ENCODE data around the gene FOSL2. TPM values are rescaled to one million over a fixed set of nuclear protein-coding genes. Genes with fewer than 3 reads are reported as not detected.

The FOSL2 gene
- total and polyA plus RNA-seq, 5 donors from 2014 or later: 1.9 to 195 (median 3.1) TPM

DNA sequence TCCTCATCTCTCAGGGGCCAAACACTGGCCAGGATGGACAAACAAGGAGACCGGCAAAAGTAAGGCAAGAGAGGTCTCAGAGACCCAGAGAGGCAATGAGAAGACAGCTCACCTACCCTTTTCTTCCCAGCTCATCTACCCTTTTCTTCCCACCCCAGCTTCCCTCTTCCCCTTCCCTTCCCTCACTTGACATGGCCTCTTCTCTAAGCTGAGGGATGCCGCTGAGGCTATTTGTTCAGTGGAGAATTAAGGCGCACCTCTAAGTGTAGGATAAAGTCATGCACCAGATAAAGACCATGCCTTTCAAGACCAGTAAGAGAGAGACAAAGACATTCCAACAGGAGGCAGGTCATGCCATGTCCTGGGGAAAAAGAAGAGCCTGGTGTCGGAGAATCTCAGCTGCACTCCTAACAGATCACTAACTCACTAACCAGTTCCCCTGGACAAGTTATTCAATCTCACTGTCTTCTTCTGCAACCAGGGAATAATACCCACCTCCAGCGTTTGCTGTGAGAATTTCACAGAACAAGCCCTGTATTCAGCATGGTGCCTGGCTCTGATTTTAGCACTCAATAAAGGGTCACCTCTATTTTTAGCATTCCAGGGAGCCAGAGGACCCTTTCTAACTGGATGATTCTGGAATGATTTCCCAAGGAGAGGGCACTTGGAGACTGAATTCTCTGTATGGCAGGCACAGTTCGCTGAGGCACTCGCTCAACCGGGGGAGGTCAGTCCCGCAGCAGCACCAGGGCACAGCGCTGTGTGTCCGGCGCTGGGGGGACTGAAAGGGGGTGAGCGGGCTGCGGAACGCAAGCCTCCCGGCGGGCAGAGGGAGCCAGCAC, 3.0 kb upstream of the FOSL2 start:
- DNase-seq (no peak), ATAC-seq (ENCODE audit: low read depth in 2 of 2) (no peak)
- Histone ChIP-seq H3K9me3 (ENCODE audit: control insufficient read depth in 2 of 2, low read length in 2 of 2) (no peaks in the 10 kb centered on the region), H3K4me3 (ENCODE audit: low read depth, low read length) (peak overlapping the region; percentile 92), H3K27ac (ENCODE audit: insufficient read depth, low read length, poor library complexity, severe bottlenecking) (peak overlapping the region; percentile 95), H3K4me1 (ENCODE audit: control insufficient read depth, insufficient read depth, low read length, poor library complexity, severe bottlenecking) (peaks cover 25% of the 10 kb centered on the region), H3K36me3 (ENCODE audit: control insufficient read depth, insufficient read depth, low read length) (no peaks in the 10 kb centered on the region), H3K27me3 (ENCODE audit: control insufficient read depth, insufficient read depth, low read length) (no peaks in the 10 kb centered on the region)
- Mint-ChIP-seq H3K9me3 (peaks cover 0 to 1% (median 0%) of the 10 kb centered on the region in 7 donors), H3K4me1 (peaks cover 0 to 22% (median 10%) of the 10 kb centered on the region in 4 donors), H3K4me3 (peak overlapping the region; percentile 87 to 98 (median 90)), H3K27me3 (peaks cover 10% of the 10 kb centered on the region), H3K36me3 (peaks cover 4% of the 10 kb centered on the region), H3K27ac (peak overlapping the region; percentile 65 to 94 (median 78))

DNA sequence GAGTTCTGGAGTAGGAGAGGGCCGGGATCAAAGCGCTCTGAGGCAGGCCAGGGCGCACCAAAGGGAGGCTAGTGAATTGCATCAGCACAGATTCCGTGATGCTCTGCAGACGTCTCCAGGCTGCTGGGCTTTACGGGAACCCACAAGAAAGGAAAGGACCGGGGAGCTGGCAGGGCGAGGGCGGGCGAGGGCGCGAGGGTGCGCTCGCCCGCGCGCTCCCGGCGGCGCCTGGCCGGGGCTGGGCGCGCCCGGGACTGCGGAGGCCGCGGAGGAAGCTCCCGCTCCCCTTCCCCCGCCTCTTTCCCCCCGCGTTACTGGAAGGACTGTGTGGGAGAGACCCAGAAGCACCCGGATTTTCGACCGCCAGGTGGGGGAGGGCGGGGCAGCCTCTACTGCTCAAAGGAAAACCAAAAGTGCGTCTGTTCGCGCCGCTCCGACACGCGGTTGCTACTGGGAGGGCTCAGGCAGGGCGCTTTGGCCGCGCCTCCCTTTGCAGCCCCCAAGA, 2.4 kb upstream of the FOSL2 start:
- peaks cover 13% of the 10 kb centered on the region for H3K27me3 Mint-ChIP-seq
- H3K4me3 ChIP-seq (ENCODE audit: low read depth, low read length): peak overlapping the region; percentile 92
- peak; percentile 71 to 91 (median 81) for DNase-seq
- peaks cover 31% of the 10 kb centered on the region for H3K4me1 ChIP-seq (ENCODE audit: control insufficient read depth, insufficient read depth, low read length, poor library complexity, severe bottlenecking)
- peak; percentile 11 to 14 for ATAC-seq (ENCODE audit: low read depth in 2 of 2)
- peaks cover 0 to 1% (median 0%) of the 10 kb centered on the region in 7 donors for H3K9me3 Mint-ChIP-seq
- peaks cover 0 to 22% (median 10%) of the 10 kb centered on the region in 4 donors for H3K4me1 Mint-ChIP-seq
- peak overlapping the region in 2 of 3 donors; percentile 78 to 94 for H3K27ac Mint-ChIP-seq
- H3K27me3 ChIP-seq (ENCODE audit: control insufficient read depth, insufficient read depth, low read length): no peaks in the 10 kb centered on the region
- H3K4me3 Mint-ChIP-seq: peak overlapping the region; percentile 91 to 98 (median 94)
- peak overlapping the region; percentile 95 for H3K27ac ChIP-seq (ENCODE audit: insufficient read depth, low read length, poor library complexity, severe bottlenecking)
- peaks cover 4% of the 10 kb centered on the region for H3K36me3 Mint-ChIP-seq
- no peaks in the 10 kb centered on the region for H3K9me3 ChIP-seq (ENCODE audit: control insufficient read depth in 2 of 2, low read length in 2 of 2)
- no peaks in the 10 kb centered on the region for H3K36me3 ChIP-seq (ENCODE audit: control insufficient read depth, insufficient read depth, low read length)

DNA sequence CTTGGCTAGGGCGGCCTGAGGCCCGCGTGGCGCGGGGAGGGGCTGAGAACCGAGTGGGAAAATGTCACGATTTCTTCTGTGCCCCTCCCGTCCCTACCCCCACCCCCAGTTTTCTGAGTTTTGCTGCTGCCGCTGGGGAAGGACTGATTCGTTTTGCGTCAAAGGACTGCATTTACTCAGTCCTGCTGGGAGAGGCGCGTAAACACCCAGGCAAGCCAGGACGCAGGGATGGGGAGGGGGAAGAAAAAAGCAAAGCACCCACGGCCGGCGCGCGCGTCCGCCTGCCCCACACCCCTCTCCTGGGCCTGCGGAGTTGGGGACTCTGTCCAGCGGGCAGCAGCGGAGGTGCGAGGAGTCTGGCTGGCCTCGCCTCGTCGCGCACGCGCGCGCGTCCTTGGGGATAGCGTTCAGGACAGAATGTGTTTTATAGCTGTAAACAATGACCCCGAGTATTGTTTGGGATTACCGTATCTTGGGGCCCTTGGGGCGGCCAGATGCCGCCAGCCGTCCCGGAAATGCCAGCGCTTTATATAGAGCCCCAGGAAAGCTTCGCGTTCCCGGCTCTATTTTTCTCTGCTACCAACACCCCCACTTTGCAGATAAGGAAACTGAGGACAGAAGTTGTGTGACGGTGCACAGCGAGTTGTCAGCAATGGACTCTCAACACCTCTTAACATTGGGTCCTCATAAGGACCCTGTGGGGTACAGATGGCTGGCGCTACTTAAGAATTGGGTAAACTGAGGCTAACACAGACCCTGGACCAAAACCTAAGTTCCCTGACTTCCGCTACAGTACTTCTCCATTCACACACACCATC, 1.7 kb upstream of the FOSL2 start:
- ATAC-seq (ENCODE audit: low read depth in 2 of 2) (no peak), DNase-seq (peak in 1 of 3 donors; percentile 34)
- Histone ChIP-seq H3K36me3 (ENCODE audit: control insufficient read depth, insufficient read depth, low read length) (no peaks in the 10 kb centered on the region), H3K27me3 (ENCODE audit: control insufficient read depth, insufficient read depth, low read length) (no peaks in the 10 kb centered on the region), H3K9me3 (ENCODE audit: control insufficient read depth in 2 of 2, low read length in 2 of 2) (no peaks in the 10 kb centered on the region), H3K27ac (ENCODE audit: insufficient read depth, low read length, poor library complexity, severe bottlenecking) (peak overlapping the region; percentile 95), H3K4me3 (ENCODE audit: low read depth, low read length) (peak overlapping the region; percentile 92), H3K4me1 (ENCODE audit: control insufficient read depth, insufficient read depth, low read length, poor library complexity, severe bottlenecking) (peaks cover 37% of the 10 kb centered on the region)
- Mint-ChIP-seq H3K4me3 (peak overlapping the region; percentile 91 to 98 (median 94)), H3K9me3 (peaks cover 0 to 1% (median 0%) of the 10 kb centered on the region in 7 donors), H3K36me3 (peaks cover 4% of the 10 kb centered on the region), H3K4me1 (peaks cover 0 to 22% (median 10%) of the 10 kb centered on the region in 4 donors), H3K27me3 (peaks cover 13% of the 10 kb centered on the region), H3K27ac (peak overlapping the region; percentile 77 to 94 (median 94))

DNA sequence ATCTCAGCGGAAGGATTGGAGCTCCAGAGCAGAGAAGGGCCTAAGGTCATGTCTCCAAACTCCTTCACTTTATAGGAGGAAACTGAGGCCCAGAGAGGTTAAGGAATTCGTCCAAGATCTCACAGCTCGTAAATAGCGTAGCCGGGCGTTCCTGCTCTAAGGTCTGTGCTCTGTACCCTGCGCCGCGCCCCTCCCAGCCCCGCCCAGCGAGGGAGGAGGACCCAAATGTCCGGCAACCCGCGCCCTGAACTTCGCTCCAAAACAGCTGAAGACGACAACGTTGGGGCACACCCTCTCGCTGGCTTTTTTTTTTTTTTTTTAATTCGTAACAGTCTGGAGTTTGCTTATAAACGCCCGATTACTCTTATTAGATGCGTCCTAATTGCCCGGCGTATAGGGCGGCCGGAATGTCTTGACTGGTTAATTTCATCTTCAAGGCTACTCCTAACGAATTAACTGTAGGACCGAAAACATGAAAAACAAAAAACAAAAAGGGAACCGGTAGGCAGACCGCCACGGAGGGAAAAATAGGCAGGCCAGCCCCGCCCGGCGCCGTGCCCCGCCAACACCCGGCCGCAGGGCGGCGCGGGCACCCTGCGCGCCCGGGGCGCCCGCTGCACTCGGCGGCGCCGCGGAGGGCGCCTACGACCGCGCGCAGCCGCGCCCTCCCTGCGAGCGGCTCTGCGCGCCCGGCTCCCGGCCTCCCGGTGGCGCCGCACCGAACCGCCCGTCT, 928 bp upstream of the FOSL2 start:
- Histone ChIP-seq H3K36me3 (ENCODE audit: control insufficient read depth, insufficient read depth, low read length) (no peaks in the 10 kb centered on the region), H3K9me3 (ENCODE audit: control insufficient read depth in 2 of 2, low read length in 2 of 2) (no peaks in the 10 kb centered on the region), H3K27me3 (ENCODE audit: control insufficient read depth, insufficient read depth, low read length) (no peaks in the 10 kb centered on the region), H3K27ac (ENCODE audit: insufficient read depth, low read length, poor library complexity, severe bottlenecking) (peak overlapping the region; percentile 95), H3K4me3 (ENCODE audit: low read depth, low read length) (peak overlapping the region; percentile 92), H3K4me1 (ENCODE audit: control insufficient read depth, insufficient read depth, low read length, poor library complexity, severe bottlenecking) (peaks cover 44% of the 10 kb centered on the region)
- Mint-ChIP-seq H3K27ac (peak overlapping the region; percentile 77 to 94 (median 94)), H3K36me3 (peaks cover 4% of the 10 kb centered on the region), H3K4me3 (peak overlapping the region; percentile 91 to 98 (median 94)), H3K4me1 (peaks cover 0 to 22% (median 10%) of the 10 kb centered on the region in 4 donors), H3K27me3 (peaks cover 13% of the 10 kb centered on the region), H3K9me3 (peaks cover 0 to 1% (median 0%) of the 10 kb centered on the region in 7 donors)
- ATAC-seq (ENCODE audit: low read depth in 2 of 2) (peak; percentile 39 to 40), DNase-seq (peak; percentile 48 to 91 (median 53))

DNA sequence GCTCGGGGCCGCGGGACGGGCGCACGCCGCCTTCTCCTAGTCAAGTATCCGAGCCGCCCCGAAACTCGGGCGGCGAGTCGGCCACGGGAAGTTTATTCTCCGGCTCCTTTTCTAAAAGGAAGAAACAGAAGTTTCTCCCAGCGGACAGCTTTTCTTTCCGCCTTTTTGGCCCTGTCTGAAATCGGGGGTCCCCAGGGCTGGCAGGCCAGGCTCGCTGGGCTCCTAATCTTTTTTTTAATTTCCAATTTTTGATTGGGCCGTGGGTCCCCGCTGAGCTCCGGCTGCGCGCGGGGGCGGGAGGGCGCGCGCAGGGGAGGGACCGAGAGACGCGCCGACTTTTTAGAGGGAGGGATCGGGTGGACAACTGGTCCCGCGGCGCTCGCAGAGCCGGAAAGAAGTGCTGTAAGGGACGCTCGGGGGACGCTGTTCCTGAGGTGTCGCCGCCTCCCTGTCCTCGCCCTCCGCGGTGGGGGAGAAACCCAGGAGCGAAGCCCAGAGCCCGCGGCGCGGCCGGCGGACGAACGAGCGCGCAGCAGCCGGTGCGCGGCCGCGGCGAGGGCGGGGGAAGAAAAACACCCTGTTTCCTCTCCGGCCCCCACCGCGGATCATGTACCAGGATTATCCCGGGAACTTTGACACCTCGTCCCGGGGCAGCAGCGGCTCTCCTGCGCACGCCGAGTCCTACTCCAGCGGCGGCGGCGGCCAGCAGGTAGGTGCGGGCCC, 617 bp downstream of the FOSL2 start:
- no peaks in the 10 kb centered on the region for H3K36me3 ChIP-seq (ENCODE audit: control insufficient read depth, insufficient read depth, low read length)
- Mint-ChIP-seq H3K4me1 (peaks cover 0 to 32% (median 15%) of the 10 kb centered on the region in 4 donors), H3K4me3 (peak overlapping the region in 1 of 4 donors; percentile 91), H3K9me3 (peaks cover 0 to 1% (median 0%) of the 10 kb centered on the region in 7 donors), H3K27ac (peak overlapping the region; percentile 88 to 98 (median 93)), H3K36me3 (peaks cover 4% of the 10 kb centered on the region), H3K27me3 (peaks cover 13% of the 10 kb centered on the region)
- peak overlapping the region; percentile 95 for H3K27ac ChIP-seq (ENCODE audit: insufficient read depth, low read length, poor library complexity, severe bottlenecking)
- H3K9me3 ChIP-seq (ENCODE audit: control insufficient read depth in 2 of 2, low read length in 2 of 2): no peaks in the 10 kb centered on the region
- H3K27me3 ChIP-seq (ENCODE audit: control insufficient read depth, insufficient read depth, low read length): no peaks in the 10 kb centered on the region
- H3K4me1 ChIP-seq (ENCODE audit: control insufficient read depth, insufficient read depth, low read length, poor library complexity, severe bottlenecking): peaks cover 44% of the 10 kb centered on the region
- no peak for ATAC-seq (ENCODE audit: low read depth in 2 of 2)
- peak; percentile 33 to 71 (median 56) for DNase-seq
- H3K4me3 ChIP-seq (ENCODE audit: low read depth, low read length): peak overlapping the region; percentile 82

DNA sequence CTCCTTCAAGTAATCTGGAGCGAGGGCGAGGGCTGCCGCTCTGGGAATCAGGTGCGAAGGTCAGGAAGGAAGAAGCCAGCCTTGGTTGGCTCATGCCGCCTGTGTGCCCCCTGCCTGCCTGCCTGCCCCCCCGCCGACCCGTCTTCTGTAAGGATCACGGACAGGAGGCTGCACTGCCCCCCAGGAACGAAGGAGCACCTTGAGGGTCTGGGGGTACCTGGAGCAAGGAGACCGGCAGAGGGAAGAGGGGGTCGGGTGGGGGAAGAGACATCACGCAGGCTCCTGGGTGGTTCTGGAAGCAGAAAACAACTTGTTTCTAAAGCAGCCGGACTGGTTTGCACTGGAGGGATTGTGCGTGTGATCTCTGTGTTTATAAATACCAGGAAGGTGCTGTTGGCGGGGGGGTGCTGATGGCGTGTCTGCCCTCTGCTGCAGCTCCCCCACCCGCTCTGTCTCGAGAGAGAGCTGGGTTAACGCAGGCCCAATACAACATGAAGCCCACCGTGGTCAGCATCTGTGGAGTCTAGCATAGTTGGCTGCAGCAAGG, 1.7 kb downstream of the FOSL2 start:
- ATAC-seq (ENCODE audit: low read depth in 2 of 2) (no peak), DNase-seq (peak in 2 of 3 donors; percentile 14 to 44)
- H3K27ac Mint-ChIP-seq: peak overlapping the region in 2 of 3 donors; percentile 89 to 91

More for the DNA sequence above, 1.7 kb downstream of the FOSL2 start:
- Histone ChIP-seq H3K27ac (ENCODE audit: insufficient read depth, low read length, poor library complexity, severe bottlenecking) (peak overlapping the region; percentile 95), H3K9me3 (ENCODE audit: control insufficient read depth in 2 of 2, low read length in 2 of 2) (no peaks in the 10 kb centered on the region), H3K4me3 (ENCODE audit: low read depth, low read length) (peak overlapping the region; percentile 82), H3K36me3 (ENCODE audit: control insufficient read depth, insufficient read depth, low read length) (no peaks in the 10 kb centered on the region), H3K4me1 (ENCODE audit: control insufficient read depth, insufficient read depth, low read length, poor library complexity, severe bottlenecking) (peaks cover 44% of the 10 kb centered on the region), H3K27me3 (ENCODE audit: control insufficient read depth, insufficient read depth, low read length) (no peaks in the 10 kb centered on the region)
- H3K4me3 Mint-ChIP-seq: no peak overlapping the region
- H3K9me3 Mint-ChIP-seq: peaks cover 0 to 1% (median 0%) of the 10 kb centered on the region in 7 donors
- H3K27me3 Mint-ChIP-seq: peaks cover 13% of the 10 kb centered on the region
- H3K36me3 Mint-ChIP-seq: peaks cover 4% of the 10 kb centered on the region
- peaks cover 0 to 30% (median 13%) of the 10 kb centered on the region in 4 donors for H3K4me1 Mint-ChIP-seq

All from CD4-positive, CD25-positive, alpha-beta regulatory T cell (primary cell).